Hepatocyte (in vitro differentiated cells): ENCODE measurements around the gene TMPRSS11A. TPM values are rescaled to one million over a fixed set of nuclear protein-coding genes. Genes with fewer than 3 reads are reported as not detected.

Experiments used
- DNase-seq: peaks from one replicate; pipeline ENCODE4 v3.0.0-alpha.2; 2016; ENCODE audit warnings: low spot score
- H2AFZ ChIP-seq: fragments of 200-600 bp; sonication (generic); 2 replicates; pipeline ENCODE4 v1.6.0; 2016; ENCODE audit warnings: antibody characterized with exemption, mild to moderate bottlenecking
- H3K27ac ChIP-seq: fragments of 200-600 bp; sonication (generic); 2 replicates; pipeline ENCODE4 v1.5.1; 2016; ENCODE audit warnings: mild to moderate bottlenecking
- H3K27me3 ChIP-seq: fragments of 200-600 bp; sonication (generic); 2 replicates; pipeline ENCODE4 v1.6.1; 2016
- H3K36me3 ChIP-seq: fragments of 200-600 bp; sonication (generic); replicated peaks from 2 replicates; pipeline ENCODE4 v1.5.1; 2016; ENCODE audit warnings: low read depth; ENCODE audit not compliant: insufficient read depth
- H3K4me1 ChIP-seq: fragments of 200-600 bp; sonication (generic); 2 replicates; pipeline ENCODE4 v1.5.1; 2016; ENCODE audit warnings: mild to moderate bottlenecking, moderate library complexity; ENCODE audit not compliant: insufficient read depth
- H3K4me2 ChIP-seq: fragments of 200-600 bp; sonication (generic); 2 replicates; pipeline ENCODE4 v1.6.0; 2016
- H3K4me3 ChIP-seq: fragments of 200-600 bp; sonication (generic); 2 replicates; pipeline ENCODE4 v1.5.1; 2016; ENCODE audit warnings: mild to moderate bottlenecking
- H3K79me2 ChIP-seq: fragments of 200-600 bp; sonication (generic); 2 replicates; pipeline ENCODE4 v1.6.0; 2017; ENCODE audit warnings: mild to moderate bottlenecking
- H3K9me2 ChIP-seq: fragments of 200-600 bp; sonication (generic); replicated peaks from 2 replicates; pipeline ENCODE4 v1.6.0; 2017; ENCODE audit warnings: mild to moderate bottlenecking; ENCODE audit not compliant: insufficient read depth
- H3K9me3 ChIP-seq: fragments of 200-600 bp; sonication (generic); 2 replicates; pipeline ENCODE4 v1.5.1; 2016; ENCODE audit warnings: low read depth, mild to moderate bottlenecking
- H4K20me1 ChIP-seq: fragments of 200-600 bp; sonication (generic); 2 replicates; pipeline ENCODE4 v1.6.0; 2016; ENCODE audit warnings: mild to moderate bottlenecking; ENCODE audit not compliant: insufficient read depth, poor library complexity, severe bottlenecking
- EZH2 ChIP-seq: fragments of 200-600 bp; sonication (generic); IDR thresholded peaks from 2 replicates; pipeline ENCODE4 v1.6.1; 2016; ENCODE audit warnings: antibody characterized with exemption, mild to moderate bottlenecking, borderline replicate concordance
- EZH2phosphoT487 ChIP-seq: fragments of 200-600 bp; sonication (generic); IDR thresholded peaks from one replicate; pipeline ENCODE4 v1.6.1; 2018; ENCODE audit warnings: antibody characterized with exemption, mild to moderate bottlenecking, low read depth, moderate library complexity; ENCODE audit not compliant: unreplicated experiment, severe bottlenecking
- WGBS: methylation state at CpG from one replicate; pipeline ENCODE4 v1.1.6; 2016; ENCODE audit warnings: low lambda C conversion rate; ENCODE audit errors: missing lambda C conversion rate; 5-methylcytosine and 5-hydroxymethylcytosine counted together
- polyA plus RNA-seq: library from polyadenylated mRNA; unstranded; fragments of >200 nt; fragmentation: Nextera tagmentation; extraction: Ambion mirVana; gene quantifications from 2 replicates; pipeline ENCODE4 v1.2.1, GENCODE V29; 2016
- small RNA-seq: library from RNA; depleted of rRNA; stranded (forward); fragments of <200 nt; gene quantifications from one replicate; pipeline ENCODE3, GENCODE V24; 2014
- total RNA-seq: library from RNA; depleted of rRNA; stranded (reverse); fragments of >200 nt; gene quantifications from 2 replicates; pipeline ENCODE4 v1.2.3, GENCODE V29; 2014
- TF ChIP-seq, protein P1 (sequence below): fragments of 200-600 bp; sonication (generic); IDR thresholded peaks from 2 replicates; pipeline ENCODE4 v1.5.1; 2016; ENCODE audit warnings: antibody characterized with exemption, mild to moderate bottlenecking; ENCODE audit not compliant: poor library complexity

Gene TMPRSS11A
- total and polyA plus RNA-seq, 2 experiments from 2014 or later: 0.10 TPM; not detected in 1

DNA sequence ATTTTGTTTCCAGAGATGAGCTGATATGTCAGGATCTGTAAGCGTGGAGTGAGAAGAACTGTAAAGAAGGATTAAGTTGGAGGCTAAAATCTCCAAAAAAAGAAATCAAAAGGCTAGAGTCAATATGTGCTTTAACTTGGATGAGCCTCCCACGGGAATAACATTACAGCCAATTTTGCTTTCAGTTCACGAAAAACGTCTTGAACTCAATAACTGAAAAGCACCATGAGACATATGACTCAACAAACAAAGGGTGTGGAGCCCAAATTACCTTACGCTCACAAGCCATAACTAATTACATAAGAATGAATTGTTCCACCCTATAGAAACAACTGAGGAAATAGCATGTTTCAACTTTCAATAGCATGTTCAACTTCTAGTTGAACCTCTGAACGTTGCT is 101.8 kb downstream of the TMPRSS11A start:
- H3K27ac ChIP-seq: no peak overlapping the region
- no peak overlapping the region for H3K4me2 ChIP-seq
- WGBS: 76% methylated on average over 6 of the region's 6 CpGs
- no peaks in the 10 kb centered on the region for H3K9me3 ChIP-seq
- no peak for DNase-seq
- H3K79me2 ChIP-seq: no peaks in the 10 kb centered on the region
- no peaks in the 10 kb centered on the region for H4K20me1 ChIP-seq
- TF ChIP-seq, protein P1, sequence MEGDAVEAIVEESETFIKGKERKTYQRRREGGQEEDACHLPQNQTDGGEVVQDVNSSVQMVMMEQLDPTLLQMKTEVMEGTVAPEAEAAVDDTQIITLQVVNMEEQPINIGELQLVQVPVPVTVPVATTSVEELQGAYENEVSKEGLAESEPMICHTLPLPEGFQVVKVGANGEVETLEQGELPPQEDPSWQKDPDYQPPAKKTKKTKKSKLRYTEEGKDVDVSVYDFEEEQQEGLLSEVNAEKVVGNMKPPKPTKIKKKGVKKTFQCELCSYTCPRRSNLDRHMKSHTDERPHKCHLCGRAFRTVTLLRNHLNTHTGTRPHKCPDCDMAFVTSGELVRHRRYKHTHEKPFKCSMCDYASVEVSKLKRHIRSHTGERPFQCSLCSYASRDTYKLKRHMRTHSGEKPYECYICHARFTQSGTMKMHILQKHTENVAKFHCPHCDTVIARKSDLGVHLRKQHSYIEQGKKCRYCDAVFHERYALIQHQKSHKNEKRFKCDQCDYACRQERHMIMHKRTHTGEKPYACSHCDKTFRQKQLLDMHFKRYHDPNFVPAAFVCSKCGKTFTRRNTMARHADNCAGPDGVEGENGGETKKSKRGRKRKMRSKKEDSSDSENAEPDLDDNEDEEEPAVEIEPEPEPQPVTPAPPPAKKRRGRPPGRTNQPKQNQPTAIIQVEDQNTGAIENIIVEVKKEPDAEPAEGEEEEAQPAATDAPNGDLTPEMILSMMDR: no peak
- TF ChIP-seq EZH2phosphoT487: no peak
- TF ChIP-seq EZH2: no peak
- H3K27me3 ChIP-seq: no peaks in the 10 kb centered on the region
- H3K4me1 ChIP-seq: no peaks in the 10 kb centered on the region
- H3K9me2 ChIP-seq: no peaks in the 10 kb centered on the region
- no peak overlapping the region for H3K4me3 ChIP-seq
- no peaks in the 10 kb centered on the region for H3K36me3 ChIP-seq
- H2AFZ ChIP-seq: no peak overlapping the region

Small RNA genes lying within 50 kb of the gene (small RNA-seq; reads per million reads assigned to genes)
- not detected for gene RNU6-95P

Other genes starting within 250 kb of the TMPRSS11A start
- not detected in 2 replicates for gene GNRHR, start 209.1 kb downstream of the TMPRSS11A start, total RNA-seq
- gene GNRHR, start 209.1 kb downstream of the TMPRSS11A start, polyA plus RNA-seq: not detected in 2 replicates
- gene TMPRSS11D, start 79.5 kb downstream of the TMPRSS11A start, total RNA-seq: not detected in 2 replicates
- 0.23 TPM in 1 of 2 replicates, not detected in the other for gene TMPRSS11D, start 79.5 kb downstream of the TMPRSS11A start, polyA plus RNA-seq
- gene TMPRSS11F, start 166.4 kb upstream of the TMPRSS11A start, total RNA-seq: 0.07 and 0.68 TPM in 2 replicates
- 0.50 TPM in 1 of 2 replicates, not detected in the other for gene TMPRSS11F, start 166.4 kb upstream of the TMPRSS11A start, polyA plus RNA-seq